ENCODE data around the gene SHLD3. TPM values are rescaled to one million over a fixed set of nuclear protein-coding genes. Genes with fewer than 3 reads are reported as not detected.

Gene SHLD3
- total and polyA plus RNA-seq, 9 of the 15 experiments (the other 6 are each of a cell fraction or from before 2014, with no cell fraction given) = 3.0 to 14.5 (median 8.6) TPM

GRCh38 chr5:65624571-65625555, at the start of gene SHLD3, which contains the start of gene TRAPPC13 (continued):
- TF ChIP-seq, protein P1, sequence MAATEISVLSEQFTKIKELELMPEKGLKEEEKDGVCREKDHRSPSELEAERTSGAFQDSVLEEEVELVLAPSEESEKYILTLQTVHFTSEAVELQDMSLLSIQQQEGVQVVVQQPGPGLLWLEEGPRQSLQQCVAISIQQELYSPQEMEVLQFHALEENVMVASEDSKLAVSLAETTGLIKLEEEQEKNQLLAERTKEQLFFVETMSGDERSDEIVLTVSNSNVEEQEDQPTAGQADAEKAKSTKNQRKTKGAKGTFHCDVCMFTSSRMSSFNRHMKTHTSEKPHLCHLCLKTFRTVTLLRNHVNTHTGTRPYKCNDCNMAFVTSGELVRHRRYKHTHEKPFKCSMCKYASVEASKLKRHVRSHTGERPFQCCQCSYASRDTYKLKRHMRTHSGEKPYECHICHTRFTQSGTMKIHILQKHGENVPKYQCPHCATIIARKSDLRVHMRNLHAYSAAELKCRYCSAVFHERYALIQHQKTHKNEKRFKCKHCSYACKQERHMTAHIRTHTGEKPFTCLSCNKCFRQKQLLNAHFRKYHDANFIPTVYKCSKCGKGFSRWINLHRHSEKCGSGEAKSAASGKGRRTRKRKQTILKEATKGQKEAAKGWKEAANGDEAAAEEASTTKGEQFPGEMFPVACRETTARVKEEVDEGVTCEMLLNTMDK (IDR thresholded peaks at IDR 0.05; ENCODE audit: borderline replicate concordance, insufficient read depth, low read depth, low read length, poor library complexity, severe bottlenecking) = no peak
- no peak for TF ChIP-seq ZNF518B (CRISPR knock-in tag; IDR thresholded peaks at IDR 0.05)
- TF ChIP-seq PHB2 (IDR thresholded peaks at IDR 0.05; ENCODE audit: low read depth) = no peak
- no peak for TF ChIP-seq CEBPZ (IDR thresholded peaks at IDR 0.05; ENCODE audit: borderline replicate concordance, low read depth, low read length)
- TF ChIP-seq LEF1 (IDR thresholded peaks at IDR 0.05) = no peak
- no peak; the same call in 1 of the 2 replicates for TF ChIP-seq BHLHE40 (IDR thresholded peaks at IDR 0.05; ENCODE audit: low read length)
- TF ChIP-seq PURB (CRISPR knock-in tag; IDR thresholded peaks at IDR 0.05; ENCODE audit: low read depth) = no peak
- TF ChIP-seq RFX7 (CRISPR knock-in tag; IDR thresholded peaks at IDR 0.05) = no peak
- TF ChIP-seq KHSRP (IDR thresholded peaks at IDR 0.05) = no peak
- peak; percentile 85 for TF ChIP-seq EP400 (IDR thresholded peaks at IDR 0.05)
- peak; percentile 62; the same call in 1 of the 2 replicates for TF ChIP-seq MTA2 (IDR thresholded peaks at IDR 0.05; ENCODE audit: low read depth)
- TF ChIP-seq NR3C1 (CRISPR knock-in tag; IDR thresholded peaks at IDR 0.05) = no peak
- no peak for TF ChIP-seq PPARD (CRISPR knock-in tag; IDR thresholded peaks at IDR 0.05)
- TF ChIP-seq ZC3H4 (CRISPR knock-in tag; IDR thresholded peaks at IDR 0.05; ENCODE audit: borderline replicate concordance) = no peak
- TF ChIP-seq PCBP2 (IDR thresholded peaks at IDR 0.05; ENCODE audit: low read depth, low read length, poor library complexity, severe bottlenecking) = no peak
- peak; percentile 51; the same call in 1 of the 2 replicates for TF ChIP-seq HLTF (IDR thresholded peaks at IDR 0.05)
- TF ChIP-seq FOXK1 (CRISPR knock-in tag; IDR thresholded peaks at IDR 0.05; ENCODE audit: borderline replicate concordance) = no peak
- no peak for TF ChIP-seq HSF4 (CRISPR knock-in tag; IDR thresholded peaks at IDR 0.05; ENCODE audit: borderline replicate concordance)
- no peak for TF ChIP-seq SLC30A9 (CRISPR knock-in tag; IDR thresholded peaks at IDR 0.05)
- no peak for TF ChIP-seq BCL6 (CRISPR knock-in tag; IDR thresholded peaks at IDR 0.05)

All from K562 (cell line).